Natural killer cell (primary cell): Measurements from ENCODE around the gene SF3A2. TPM values are rescaled to one million over a fixed set of nuclear protein-coding genes. Genes with fewer than 3 reads are reported as not detected.

ENCODE experiments used
- ATAC-seq, 3 donors: fragments of 150-1000 bp in 2 of 3; fragments of 200-7000 bp in 1 of 3; cut with Tn5 transposase; 1 replicate in 1 of 3; 2 replicates in 2 of 3; pipeline ENCODE4 v1.10.0; 2021; ENCODE audit warnings: mild to moderate bottlenecking in 2 of 3, moderate library complexity in 2 of 3
- DNase-seq, 2 donors: peaks; one replicate each; pipeline versions ENCODE4 v3.0.0 to v3.0.0-alpha.2; 2013 to 2021; ENCODE audit warnings: mixed read lengths in 1 of 2
- H3K27ac ChIP-seq: one replicate; pipeline ENCODE4 v1.5.1; 2013; ENCODE audit warnings: mild to moderate bottlenecking, low read length
- H3K27me3 ChIP-seq: one replicate; pipeline ENCODE4 v1.6.1; 2013; ENCODE audit warnings: low read length; ENCODE audit not compliant: control insufficient read depth, insufficient read depth
- H3K36me3 ChIP-seq: one replicate; pipeline ENCODE4 v1.6.1; 2013; ENCODE audit warnings: low read length; ENCODE audit not compliant: control insufficient read depth, insufficient read depth
- H3K4me1 ChIP-seq: one replicate; pipeline ENCODE4 v1.6.1; 2013; ENCODE audit warnings: low read length; ENCODE audit not compliant: control insufficient read depth, insufficient read depth
- H3K4me3 ChIP-seq: one replicate; pipeline ENCODE4 v1.5.1; 2013; ENCODE audit warnings: low read length
- H3K9me3 ChIP-seq: one replicate; pipeline ENCODE4 v1.6.1; 2013; ENCODE audit warnings: low read length; ENCODE audit not compliant: control insufficient read depth, insufficient read depth
- H3K27ac Mint-ChIP-seq, 2 donors: one replicate each; pipeline ENCODE4 v1.8.0; 2022; ENCODE audit warnings: mild to moderate bottlenecking in 2 of 2, mixed read lengths in 2 of 2, moderate library complexity in 1 of 2
- H3K27me3 Mint-ChIP-seq, 2 donors: one replicate each; pipeline ENCODE4 v1.8.0; 2022; ENCODE audit warnings: low read depth in 2 of 2, mixed read lengths in 2 of 2
- H3K36me3 Mint-ChIP-seq: one replicate; pipeline ENCODE4 v1.8.0; 2022; ENCODE audit warnings: mixed read lengths
- H3K4me1 Mint-ChIP-seq, 2 donors: one replicate each; pipeline ENCODE4 v1.8.0; 2022; ENCODE audit warnings: mixed read lengths in 2 of 2
- H3K4me3 Mint-ChIP-seq: one replicate; pipeline ENCODE4 v1.8.0; 2022; ENCODE audit warnings: mild to moderate bottlenecking, moderate library complexity, mixed read lengths
- H3K9me3 Mint-ChIP-seq, 2 donors: one replicate each; pipeline ENCODE4 v1.8.0; 2022; ENCODE audit warnings: mixed read lengths in 2 of 2
- WGBS: methylation state at CpG from one replicate; pipeline ENCODE4 v1.1.7; 2013; ENCODE audit warnings: missing lambda C conversion rate; ENCODE audit not compliant: insufficient coverage; 5-methylcytosine and 5-hydroxymethylcytosine counted together
- intact Hi-C: fragments of 100-400 bp; cut with micrococcal nuclease; formaldehyde crosslinking; loops from one replicate; pipeline ENCODE4 v1.14.2; 2022
- total RNA-seq, 4 donors: library from RNA; stranded (reverse); fragments of 120-200 nt in 1 of 4; gene quantifications; one replicate each; pipeline versions ENCODE4 v1.2.3 to v1.2.4, GENCODE V29; 2013 to 2022
- TF ChIP-seq, protein P1 (sequence below): fragments of 200-600 bp; IDR thresholded peaks from one replicate; pipeline ENCODE4 v1.8.0; 2022; ENCODE audit warnings: antibody characterized with exemption

The SF3A2 gene
- total RNA-seq, 3 donors from 2014 or later (not counting 1 experiment from before 2014, with no cell fraction given): 143 to 165 (median 147) TPM

DNA sequence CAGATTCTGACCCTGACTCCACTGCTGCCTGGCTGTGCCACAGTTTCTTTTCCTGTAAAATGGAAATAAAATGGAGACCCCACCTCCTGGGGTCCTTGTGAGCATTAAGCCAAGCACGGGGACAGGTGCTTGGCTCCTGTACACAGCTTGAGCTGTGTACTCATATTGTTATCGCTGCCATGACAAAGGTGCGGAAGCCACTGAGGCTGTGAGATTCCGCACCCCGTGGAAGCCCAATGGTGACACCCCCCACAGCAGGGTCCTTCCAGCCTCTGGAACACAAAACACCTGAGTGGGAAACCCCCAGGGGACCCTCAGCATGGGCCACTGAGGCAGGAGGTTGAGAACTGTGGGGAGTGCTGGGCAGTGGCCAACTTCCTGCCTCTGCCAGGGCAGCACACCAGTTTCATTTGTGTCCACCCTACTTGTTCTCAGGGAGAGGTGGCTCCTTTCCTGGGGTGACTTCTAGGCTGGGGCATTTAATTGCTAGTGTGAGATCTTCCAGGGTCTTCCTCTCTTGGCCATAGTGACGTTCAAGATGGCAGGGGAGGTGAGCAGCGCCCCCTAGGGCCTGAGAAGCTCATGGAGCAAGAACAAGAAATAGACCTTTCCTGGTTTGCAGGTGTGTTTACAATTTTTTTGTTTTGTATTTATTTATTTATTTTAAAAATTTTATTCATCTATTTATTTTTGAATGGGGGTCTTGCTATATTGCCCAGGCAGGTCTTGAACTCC lies 25.0 kb downstream of the SF3A2 start:
- H3K27ac ChIP-seq: no peak overlapping the region
- Mint-ChIP-seq H3K9me3 (no peaks in the 10 kb centered on the region), H3K27ac (no peak overlapping the region), H3K4me1 (peaks cover 6% of the 10 kb centered on the region in 2 donors), H3K36me3 (no peaks in the 10 kb centered on the region), H3K4me3 (no peak overlapping the region), H3K27me3 (no peaks in the 10 kb centered on the region)
- no peaks in the 10 kb centered on the region for H3K27me3 ChIP-seq
- H3K4me1 ChIP-seq: peaks cover 67% of the 10 kb centered on the region
- H3K9me3 ChIP-seq: no peaks in the 10 kb centered on the region
- intact Hi-C loops: no loop called here
- DNase-seq (peak; percentile 44 to 78), ATAC-seq (peak in 1 of 3 donors; percentile 34)
- H3K36me3 ChIP-seq: no peaks in the 10 kb centered on the region
- no peak overlapping the region for H3K4me3 ChIP-seq
- 85% methylated on average over 6 of the region's 7 CpGs for WGBS
- TF ChIP-seq, protein P1, sequence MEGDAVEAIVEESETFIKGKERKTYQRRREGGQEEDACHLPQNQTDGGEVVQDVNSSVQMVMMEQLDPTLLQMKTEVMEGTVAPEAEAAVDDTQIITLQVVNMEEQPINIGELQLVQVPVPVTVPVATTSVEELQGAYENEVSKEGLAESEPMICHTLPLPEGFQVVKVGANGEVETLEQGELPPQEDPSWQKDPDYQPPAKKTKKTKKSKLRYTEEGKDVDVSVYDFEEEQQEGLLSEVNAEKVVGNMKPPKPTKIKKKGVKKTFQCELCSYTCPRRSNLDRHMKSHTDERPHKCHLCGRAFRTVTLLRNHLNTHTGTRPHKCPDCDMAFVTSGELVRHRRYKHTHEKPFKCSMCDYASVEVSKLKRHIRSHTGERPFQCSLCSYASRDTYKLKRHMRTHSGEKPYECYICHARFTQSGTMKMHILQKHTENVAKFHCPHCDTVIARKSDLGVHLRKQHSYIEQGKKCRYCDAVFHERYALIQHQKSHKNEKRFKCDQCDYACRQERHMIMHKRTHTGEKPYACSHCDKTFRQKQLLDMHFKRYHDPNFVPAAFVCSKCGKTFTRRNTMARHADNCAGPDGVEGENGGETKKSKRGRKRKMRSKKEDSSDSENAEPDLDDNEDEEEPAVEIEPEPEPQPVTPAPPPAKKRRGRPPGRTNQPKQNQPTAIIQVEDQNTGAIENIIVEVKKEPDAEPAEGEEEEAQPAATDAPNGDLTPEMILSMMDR: peak; percentile 57

DNA sequence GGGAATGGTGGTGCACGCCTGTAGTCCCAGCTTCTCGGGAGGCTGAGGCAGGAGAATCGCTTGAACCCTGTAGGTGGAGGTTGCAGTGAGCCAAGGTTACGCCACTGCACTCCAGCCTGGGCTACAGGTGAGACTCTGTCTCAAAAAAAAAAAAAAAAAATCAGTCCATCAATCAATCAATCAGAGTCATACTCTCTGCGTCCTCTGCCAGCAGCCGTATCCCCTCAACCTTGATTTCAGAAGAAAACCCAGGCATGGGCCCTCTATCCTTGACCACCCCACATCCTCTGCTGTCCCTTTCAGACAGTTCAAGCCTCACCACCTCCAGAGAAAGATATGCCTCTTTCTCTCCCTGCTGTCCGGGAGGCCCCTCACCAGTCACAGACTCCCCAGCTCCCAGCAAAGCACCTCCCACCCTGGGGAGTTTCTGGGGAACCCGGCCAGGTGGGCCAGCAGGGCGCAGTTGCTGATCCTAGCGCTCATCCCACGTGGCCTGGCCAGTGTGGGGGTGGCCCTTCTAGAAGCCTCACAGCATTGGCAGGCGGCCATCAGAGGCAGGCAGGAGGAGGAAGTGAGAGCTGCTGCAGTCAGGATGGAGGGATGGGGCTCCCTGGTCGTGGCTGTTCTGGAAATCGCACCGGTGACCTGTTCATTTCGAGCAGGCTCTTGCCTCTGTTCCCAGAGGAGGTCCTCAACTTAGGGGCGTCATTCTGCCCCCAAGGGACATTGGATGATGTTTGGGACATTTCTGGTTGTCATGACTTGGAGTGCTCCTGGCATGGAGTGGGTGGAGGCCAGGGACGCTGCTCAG lies 29.8 kb downstream of the SF3A2 start:
- H3K4me3 Mint-ChIP-seq: no peak overlapping the region
- intact Hi-C loops: no loop called here
- peak in 1 of 2 donors; percentile 50 for DNase-seq

DNA sequence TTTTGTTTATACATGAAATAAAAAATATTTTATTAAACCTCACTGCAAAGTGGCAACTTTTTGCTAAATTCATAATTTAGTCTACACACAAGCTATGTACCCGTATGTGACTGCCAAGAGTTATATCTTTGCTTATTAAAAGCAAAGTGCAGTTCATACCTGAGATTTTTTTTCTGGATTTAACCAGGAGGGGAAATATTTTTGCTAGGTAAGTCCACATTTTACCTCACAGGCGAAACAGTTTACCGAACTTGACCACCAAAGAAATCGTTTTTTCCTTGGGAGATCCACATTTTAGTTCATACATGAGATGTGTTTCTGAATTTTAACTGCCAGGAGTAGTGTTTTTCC lies 31.8 kb downstream of the SF3A2 start:
- Mint-ChIP-seq H3K36me3 (no peaks in the 10 kb centered on the region), H3K4me3 (peak overlapping the region; percentile 78), H3K27ac (peak overlapping the region in 1 of 2 donors; percentile 87), H3K27me3 (no peaks in the 10 kb centered on the region), H3K4me1 (peaks cover 10 to 34% of the 10 kb centered on the region in 2 donors), H3K9me3 (no peaks in the 10 kb centered on the region)
- Histone ChIP-seq H3K4me3 (no peak overlapping the region), H3K27me3 (no peaks in the 10 kb centered on the region), H3K9me3 (no peaks in the 10 kb centered on the region), H3K27ac (no peak overlapping the region), H3K4me1 (peaks cover 54% of the 10 kb centered on the region), H3K36me3 (peaks cover 16% of the 10 kb centered on the region)
- intact Hi-C loops: no loop called here
- no peak for DNase-seq
- 94% methylated on average over 3 of the region's 4 CpGs for WGBS
- TF ChIP-seq, protein P1: no peak
- ATAC-seq: no peak

More for the DNA sequence above, 29.8 kb downstream of the SF3A2 start:
- H3K4me1 ChIP-seq: peaks cover 44% of the 10 kb centered on the region
- no peak overlapping the region for H3K4me3 ChIP-seq
- Mint-ChIP-seq H3K27me3 (no peaks in the 10 kb centered on the region), H3K36me3 (no peaks in the 10 kb centered on the region), H3K9me3 (no peaks in the 10 kb centered on the region), H3K27ac (no peak overlapping the region), H3K4me1 (peaks cover 2 to 19% of the 10 kb centered on the region in 2 donors)
- WGBS: 47% methylated on average over 18 of the region's 18 CpGs
- TF ChIP-seq, protein P1: no peak
- no peak for ATAC-seq
- H3K9me3 ChIP-seq: no peaks in the 10 kb centered on the region
- H3K27ac ChIP-seq: no peak overlapping the region
- H3K27me3 ChIP-seq: no peaks in the 10 kb centered on the region
- peaks cover under 1% of the 10 kb centered on the region for H3K36me3 ChIP-seq
